ENCODE results near the gene MPP3. TPM values are rescaled to one million over a fixed set of nuclear protein-coding genes. Genes with fewer than 3 reads are reported as not detected.

The MPP3 gene
- total and polyA plus RNA-seq, 9 of the 15 experiments (the other 6 are each of a cell fraction or from before 2014, with no cell fraction given), result 0.41 to 10.4 (median 4.5) TPM

GRCh38 chr17:43808076-43808475 is 24.9 kb downstream of the MPP3 start:
- FAIRE-seq (no peak), ATAC-seq (no peak), DNase-seq (ENCODE audit: extremely low read depth in 1 of 4, low spot score in 3 of 4) (no peak)
- WGBS (ENCODE audit: insufficient coverage, low coverage, missing lambda C conversion rate), result 41% methylated on average over 4 of the region's 4 CpGs
- peaks cover 5% of the 10 kb centered on the region; the same call in 1 of the 3 replicates for H3K36me3 ChIP-seq (ENCODE audit: control insufficient read depth, insufficient read depth, low read length)
- no TSS peak for BruUV-seq (replicated peaks)
- no peaks in the 10 kb centered on the region for H3K9me1 ChIP-seq (ENCODE audit: control insufficient read depth, insufficient read depth, low read length)
- H3K4me1 ChIP-seq (replicated peaks in 1 of 2; ENCODE audit: control insufficient read depth in 2 of 2, insufficient read depth in 2 of 2, low read length in 2 of 2), result no peaks in the 10 kb centered on the region
- no peak overlapping the region for H3K4me2 ChIP-seq (ENCODE audit: insufficient read depth, low read length)
- in situ Hi-C loops (cut with MboI), result no loop called here
- H3K4me3 ChIP-seq, result no peak overlapping the region
- ChIA-PET CTCF (ENCODE audit: low intra/inter-chr PET ratio) (no interaction called here), POLR2A (interaction anchor here (0.7 kb wide), 1 partner anchor 270 kb away, joined by 3 read pairs; no protein-coding TSS in a partner anchor)
- H4K20me1 ChIP-seq (replicated peaks; ENCODE audit: control insufficient read depth, insufficient read depth, low read length), result no peaks in the 10 kb centered on the region
- 0 out of 2 replicates have a peak, but pooled peaks have one; percentile 30 for TF ChIP-seq EGR1 (conservative IDR thresholded peaks at IDR 0.05)
- no peak for TF ChIP-seq HDAC3 (IDR thresholded peaks at IDR 0.05; ENCODE audit: borderline replicate concordance, partially characterized antibody)
- H3K9me3 ChIP-seq (replicated peaks; ENCODE audit: control insufficient read depth, insufficient read depth, low read depth, low read length), result no peaks in the 10 kb centered on the region
- H2AFZ ChIP-seq (ENCODE audit: low read depth, low read length), result no peak overlapping the region
- peaks cover 0 to 1% of the 10 kb centered on the region in 2 experiments; a peak in 1 of 5 replicates for H3K27me3 ChIP-seq (ENCODE audit: control insufficient read depth in 2 of 2, insufficient read depth in 2 of 2, low read length in 2 of 2)
- intact Hi-C loops (cut with micrococcal nuclease), result no loop called here
- no peak overlapping the region for H3K9ac ChIP-seq (ENCODE audit: insufficient read depth in 1 of 2, low read depth in 2 of 2, low read length in 2 of 2)
- H3K27ac ChIP-seq (ENCODE audit: extremely low read depth, low read depth, low read length), result no peak overlapping the region
- H3K79me2 ChIP-seq (ENCODE audit: control insufficient read depth, insufficient read depth, low read length), result no peaks in the 10 kb centered on the region

GRCh38 chr17:43805117-43805516 is 27.8 kb downstream of the MPP3 start:
- Histone ChIP-seq H3K36me3 (ENCODE audit: control insufficient read depth, insufficient read depth, low read length) (peaks cover 5% of the 10 kb centered on the region; the same call in 1 of the 3 replicates), H3K4me3 (no peak overlapping the region), H3K27me3 (ENCODE audit: control insufficient read depth in 2 of 2, insufficient read depth in 2 of 2, low read length in 2 of 2) (peaks cover 0 to 5% of the 10 kb centered on the region in 2 experiments; a peak in 1 of 5 replicates), H3K79me2 (ENCODE audit: control insufficient read depth, insufficient read depth, low read length) (no peaks in the 10 kb centered on the region), H3K9me1 (ENCODE audit: control insufficient read depth, insufficient read depth, low read length) (no peaks in the 10 kb centered on the region), H3K9ac (ENCODE audit: insufficient read depth in 1 of 2, low read depth in 2 of 2, low read length in 2 of 2) (no peak overlapping the region), H2AFZ (ENCODE audit: low read depth, low read length) (no peak overlapping the region), H3K27ac (ENCODE audit: extremely low read depth, low read depth, low read length) (no peak overlapping the region), H3K9me3 (replicated peaks; ENCODE audit: control insufficient read depth, insufficient read depth, low read depth, low read length) (no peaks in the 10 kb centered on the region), H4K20me1 (replicated peaks; ENCODE audit: control insufficient read depth, insufficient read depth, low read length) (no peaks in the 10 kb centered on the region), H3K4me1 (replicated peaks in 1 of 2; ENCODE audit: control insufficient read depth in 2 of 2, insufficient read depth in 2 of 2, low read length in 2 of 2) (no peaks in the 10 kb centered on the region), H3K4me2 (ENCODE audit: insufficient read depth, low read length) (no peak overlapping the region)
- ATAC-seq, result no peak
- intact Hi-C loops (cut with micrococcal nuclease) (no loop called here), in situ Hi-C loops (cut with MboI) (no loop called here)
- no peak for TF ChIP-seq ARHGAP35 (IDR thresholded peaks at IDR 0.05; ENCODE audit: partially characterized antibody)
- no peak for TF ChIP-seq ZNF717 (CRISPR knock-in tag; IDR thresholded peaks at IDR 0.05)
- no TSS peak for BruUV-seq (replicated peaks)
- DNase-seq (ENCODE audit: extremely low read depth in 1 of 4, low spot score in 3 of 4), result no peak
- POLR2A ChIA-PET, result interaction anchor here (0.8 kb wide), 1 partner anchor 280 kb away, joined by 3 read pairs; no protein-coding TSS in a partner anchor
- FAIRE-seq, result no peak
- CTCF ChIA-PET (ENCODE audit: low intra/inter-chr PET ratio), result no interaction called here

Data from K562 (cell line).